Measurements from ENCODE around the gene GPR87. TPM values are rescaled to one million over a fixed set of nuclear protein-coding genes. Genes with fewer than 3 reads are reported as not detected.
A peak's percentile ranks its signal among the peaks of the same experiment; 100 is the strongest.

GPR87 gene
- polyA plus RNA-seq, 2 of the 4 experiments (the other 2 are of a cell fraction): 0.41 to 0.52 TPM

DNA sequence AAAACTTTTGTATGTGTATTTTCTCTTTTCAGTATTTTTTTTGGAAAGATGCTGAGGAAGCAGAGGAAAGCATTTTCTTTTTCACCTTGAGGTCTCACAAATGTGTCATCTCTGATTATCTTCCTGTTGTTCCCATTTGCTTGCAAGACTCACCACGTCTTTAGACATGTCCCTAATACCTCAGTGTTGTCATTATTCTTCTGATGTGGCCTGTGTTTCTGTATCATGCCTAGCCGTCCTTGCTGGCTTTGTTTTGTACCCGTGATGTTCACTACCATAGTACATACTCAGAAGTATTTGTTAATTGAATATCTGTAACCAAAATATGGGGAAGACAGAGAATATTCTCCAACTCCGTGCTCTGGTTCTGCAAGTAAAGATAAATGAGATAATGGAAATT, 33.2 kb downstream of the GPR87 start:
- no peak for TF ChIP-seq POLR2A (IDR thresholded peaks at IDR 0.05; ENCODE audit: low read length)
- no peaks in the 10 kb centered on the region for H3K9me3 ChIP-seq
- peaks cover 11% of the 10 kb centered on the region; the same call in 2 of the 3 replicates for H3K4me1 ChIP-seq
- H3K4me3 ChIP-seq: no peak overlapping the region
- CTCF ChIA-PET: interaction anchor here (1.0 to 9.3 kb wide), 11 partner anchors 15 to 630 kb away, joined by 3 to 161 read pairs (median 10); no protein-coding TSS in a partner anchor
- ATAC-seq (peak in 1 of 2 experiments; percentile 39; a peak in 1 of 6 replicates), FAIRE-seq (no peak), DNase-seq (ENCODE audit: low read depth in 1 of 2, low spot score in 1 of 2) (no peak)
- no peak overlapping the region; the same call in 2 of the 3 replicates for H3K4me2 ChIP-seq
- 44% methylated on average over 4 of the region's 4 CpGs for WGBS (ENCODE audit: missing lambda C conversion rate)
- POLR2A ChIA-PET: no interaction called here
- H3K27ac ChIP-seq: no peak overlapping the region

GRCh38 chr3:151282921-151283320, 33.7 kb downstream of the GPR87 start:
- peaks cover 11% of the 10 kb centered on the region; the same call in 2 of the 3 replicates for H3K4me1 ChIP-seq
- TF ChIP-seq RAD21 (conservative IDR thresholded peaks at IDR 0.05 in 1 of 2, IDR thresholded peaks at IDR 0.05 in 1 of 2): peak; percentile 88 to 89
- peak; percentile 89 for TF ChIP-seq SMC3 (IDR thresholded peaks at IDR 0.05)
- TF ChIP-seq CTCF (IDR thresholded peaks at IDR 0.05): peak; percentile 85
- TF ChIP-seq FOXS1 (CRISPR knock-in tag; IDR thresholded peaks at IDR 0.05): no peak
- H3K4me3 ChIP-seq: no peak overlapping the region
- 2% methylated on average over 1 of the region's 1 CpG for WGBS (ENCODE audit: missing lambda C conversion rate)
- FAIRE-seq: no peak
- no peak overlapping the region for H3K4me2 ChIP-seq
- H3K27ac ChIP-seq: no peak overlapping the region
- peak; percentile 63 to 85; a peak in 3 of 6 replicates for ATAC-seq
- no peaks in the 10 kb centered on the region for H3K9me3 ChIP-seq
- ChIA-PET POLR2A (no interaction called here), CTCF (interaction anchor here (0.6 to 9.3 kb wide), 27 partner anchors 10 to 570 kb away, joined by 3 to 161 read pairs (median 5); no protein-coding TSS in a partner anchor)
- peak; percentile 60 to 63 for DNase-seq (ENCODE audit: low read depth in 1 of 2, low spot score in 1 of 2)

DNA sequence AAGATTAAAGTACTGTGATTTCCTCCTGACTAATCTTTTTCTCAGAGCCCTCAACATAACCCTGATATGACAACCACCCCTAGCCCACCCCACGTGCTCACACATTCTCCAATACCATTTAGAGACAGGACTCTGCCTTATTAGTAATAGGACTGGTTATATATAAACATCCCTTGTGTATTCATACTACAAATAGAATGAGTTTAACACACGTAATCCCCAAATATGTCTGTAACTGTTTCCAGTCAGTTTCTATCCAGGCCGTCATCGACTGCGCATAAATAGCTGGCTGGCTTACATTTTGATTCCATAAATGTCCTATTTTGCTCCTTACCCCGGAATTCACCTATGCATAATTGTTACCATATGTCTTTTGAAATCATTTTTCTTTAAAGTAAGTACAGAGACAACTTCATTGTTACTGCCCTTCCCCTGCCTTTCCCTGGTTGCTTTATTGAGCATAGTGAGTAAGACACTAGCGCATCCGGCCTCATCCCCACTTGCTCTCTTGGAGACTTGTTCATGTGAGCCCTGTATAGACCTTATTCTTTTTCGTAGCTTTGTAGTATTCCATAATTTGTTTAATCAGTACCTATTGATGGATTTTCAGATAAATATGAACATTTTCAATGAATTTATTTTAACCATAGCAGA, 34.8 kb downstream of the GPR87 start:
- FAIRE-seq (no peak), DNase-seq (ENCODE audit: low read depth in 1 of 2, low spot score in 1 of 2) (no peak), ATAC-seq (no peak)
- no peak overlapping the region for H3K4me2 ChIP-seq
- peaks cover 11% of the 10 kb centered on the region; the same call in 2 of the 3 replicates for H3K4me1 ChIP-seq
- H3K4me3 ChIP-seq: no peak overlapping the region
- CTCF ChIA-PET: interaction anchor here (0.6 to 9.3 kb wide), 20 partner anchors 13 to 569 kb away, joined by 3 to 161 read pairs (median 5); no protein-coding TSS in a partner anchor
- no peaks in the 10 kb centered on the region for H3K9me3 ChIP-seq
- 76% methylated on average over 9 of the region's 9 CpGs for WGBS (ENCODE audit: missing lambda C conversion rate)
- no peak for TF ChIP-seq FOSB (CRISPR knock-in tag; IDR thresholded peaks at IDR 0.05)
- no peak for TF ChIP-seq GATA3 (IDR thresholded peaks at IDR 0.05; ENCODE audit: borderline replicate concordance)
- no peak for TF ChIP-seq ZNF302 (CRISPR knock-in tag; IDR thresholded peaks at IDR 0.05)
- TF ChIP-seq POLR2AphosphoS2 (conservative IDR thresholded peaks at IDR 0.05; ENCODE audit: low read length): no peak
- TF ChIP-seq EP300 (IDR thresholded peaks at IDR 0.05): no peak
- TF ChIP-seq USF2 (IDR thresholded peaks at IDR 0.05): no peak
- no peak for TF ChIP-seq ZC3H11A (IDR thresholded peaks at IDR 0.05)
- TF ChIP-seq HDAC2 (IDR thresholded peaks at IDR 0.05): no peak
- TF ChIP-seq TP53 (CRISPR knock-in tag; IDR thresholded peaks at IDR 0.05): no peak
- no peak for TF ChIP-seq KDM1A (IDR thresholded peaks at IDR 0.05; ENCODE audit: low read depth)
- no peak for TF ChIP-seq ZSCAN20 (CRISPR knock-in tag; IDR thresholded peaks at IDR 0.05)
- TF ChIP-seq FOXS1 (CRISPR knock-in tag; IDR thresholded peaks at IDR 0.05): no peak
- TF ChIP-seq ZFP36 (IDR thresholded peaks at IDR 0.05; ENCODE audit: borderline replicate concordance, partially characterized antibody): no peak
- POLR2A ChIA-PET: interaction anchor here (0.7 kb wide), 1 partner anchor 497 kb away, joined by 3 read pairs; no protein-coding TSS in a partner anchor
- H3K27ac ChIP-seq: no peak overlapping the region

DNA sequence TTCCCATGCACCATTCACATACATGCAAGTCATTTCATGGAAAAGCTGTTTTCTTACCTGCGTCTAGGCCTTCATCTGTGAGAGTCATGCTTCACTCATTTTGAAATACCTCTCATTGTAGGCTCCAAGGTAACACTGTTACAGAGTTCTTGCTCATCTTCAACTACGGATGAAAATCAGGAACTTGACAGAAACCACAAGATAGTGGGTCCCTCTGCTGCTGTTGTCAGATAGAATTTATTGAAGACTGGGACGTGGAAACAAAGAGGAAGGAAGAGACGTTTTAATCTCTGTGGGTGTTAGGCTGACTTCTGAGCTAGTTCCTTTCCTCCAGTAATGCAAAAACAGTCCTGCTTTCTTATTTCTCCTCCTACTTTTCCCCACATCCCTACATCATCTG, 38.4 kb downstream of the GPR87 start, which contains the start of gene P2RY14:
TSS of gene P2RY14 (minus strand) at position 313 of the 400 bp plus-strand sequence. CDS start 64,226 bp downstream, outside the sequence.
- no peak for FAIRE-seq
- Histone ChIP-seq H3K9me3 (no peaks in the 10 kb centered on the region), H3K4me3 (no peak within 1 kb of the TSS), H3K4me1 (no peaks in the 10 kb centered on the region), H3K4me2 (no peak within 1 kb of the TSS), H3K27ac (no peak within 1 kb of the TSS)
- ATAC-seq: no peak
- no peak for DNase-seq (ENCODE audit: low read depth in 1 of 2, low spot score in 1 of 2)
- WGBS (ENCODE audit: missing lambda C conversion rate): 70% methylated on average over 4 of the region's 4 CpGs
- ChIA-PET POLR2A (no interaction called here), CTCF (interaction anchor here (0.7 to 9.3 kb wide), 8 partner anchors 9 to 109 kb away, joined by 3 to 161 read pairs (median 3); no protein-coding TSS in a partner anchor)
- no peak for TF ChIP-seq TP53 (CRISPR knock-in tag; IDR thresholded peaks at IDR 0.05)
- TF ChIP-seq NPAS2 (CRISPR knock-in tag; IDR thresholded peaks at IDR 0.05; ENCODE audit: borderline replicate concordance): no peak
- no peak for TF ChIP-seq CBX2 (IDR thresholded peaks at IDR 0.05; ENCODE audit: borderline replicate concordance, low read depth)
- TF ChIP-seq EHF (CRISPR knock-in tag; IDR thresholded peaks at IDR 0.05): no peak
- TF ChIP-seq TFCP2L1 (CRISPR knock-in tag; IDR thresholded peaks at IDR 0.05): no peak
- TF ChIP-seq ZFP36 (IDR thresholded peaks at IDR 0.05; ENCODE audit: borderline replicate concordance, partially characterized antibody): no peak
- TF ChIP-seq EP300 (IDR thresholded peaks at IDR 0.05): no peak
- no peak for TF ChIP-seq ZC3H11A (IDR thresholded peaks at IDR 0.05)
- TF ChIP-seq ESRRA (IDR thresholded peaks at IDR 0.05; ENCODE audit: borderline replicate concordance, low read length): no peak
- no peak for TF ChIP-seq USF2 (IDR thresholded peaks at IDR 0.05)
- no peak for TF ChIP-seq CHD4 (IDR thresholded peaks at IDR 0.05; ENCODE audit: borderline replicate concordance)
- TF ChIP-seq KDM5A (IDR thresholded peaks at IDR 0.05): no peak
- no peak for TF ChIP-seq JUNB (IDR thresholded peaks at IDR 0.05)
- no peak for TF ChIP-seq POLR2A (IDR thresholded peaks at IDR 0.05; ENCODE audit: low read length)
- no peak for TF ChIP-seq PBX3 (IDR thresholded peaks at IDR 0.05)
